OCI-LY3 (cell line): ENCODE measurements around the gene TMEM100.

Experiments
- H2AFZ ChIP-seq: fragments of 200-600, 300-600 bp; shearing (Covaris generic); 2 replicates; pipeline ENCODE4 v1.6.0; 2014; ENCODE audit warnings: antibody characterized with exemption, low read depth, low read length
- H3K27ac ChIP-seq: fragments of 200-600, 300-600 bp; sonication (generic); 2 replicates; pipeline ENCODE4 v1.5.1; 2014; ENCODE audit warnings: mild to moderate bottlenecking, low read length, moderate library complexity, mixed read lengths
- H3K27me3 ChIP-seq: fragments of 200-600, 300-600 bp; sonication (generic); 2 replicates; pipeline ENCODE4 v1.6.1; 2014; ENCODE audit warnings: low read depth, low read length, mixed read lengths
- H3K36me3 ChIP-seq: fragments of 200-600, 300-600 bp; sonication (generic); replicated peaks from 2 replicates; pipeline ENCODE3; 2014; ENCODE audit warnings: low read depth, low read length, mixed read lengths
- H3K4me1 ChIP-seq: fragments of 300-600, 200-600 bp; sonication (generic); 2 replicates; pipeline ENCODE4 v1.6.1; 2014; ENCODE audit warnings: low read length, mixed read lengths
- H3K4me2 ChIP-seq: fragments of 200-600, 300-600 bp; sonication (generic); 2 replicates; pipeline ENCODE4 v1.6.1; 2014; ENCODE audit warnings: low read length, mixed read lengths
- H3K4me3 ChIP-seq: fragments of 300-600, 200-600 bp; sonication (generic); 2 replicates; pipeline ENCODE4 v1.5.1; 2014; ENCODE audit warnings: antibody characterized with exemption, mild to moderate bottlenecking, low read length, moderate library complexity
- H3K79me2 ChIP-seq: fragments of 300-600, 200-600 bp; shearing (Covaris generic); 2 replicates; pipeline ENCODE4 v1.6.1; 2014; ENCODE audit warnings: mild to moderate bottlenecking, low read length, mixed read lengths
- H3K9ac ChIP-seq: fragments of 300-600, 200-600 bp; shearing (Covaris generic); 2 replicates; pipeline ENCODE4 v1.6.0; 2014; ENCODE audit warnings: mild to moderate bottlenecking, low read length, moderate library complexity
- H3K9me3 ChIP-seq: fragments of 200-600, 300-600 bp; shearing (Covaris generic); 2 replicates; pipeline ENCODE4 v1.6.1; 2014; ENCODE audit warnings: low read length, mixed read lengths; ENCODE audit not compliant: insufficient read depth
- H4K20me1 ChIP-seq: fragments of 200-600, 300-600 bp; sonication (generic); 2 replicates; pipeline ENCODE4 v1.6.1; 2016; ENCODE audit warnings: low read length, mixed read lengths; ENCODE audit not compliant: insufficient read depth
- EZH2phosphoT487 ChIP-seq: fragments of 200-600 bp; shearing (Covaris generic); IDR thresholded peaks from 2 replicates; pipeline ENCODE4 v1.6.1; 2018; ENCODE audit warnings: antibody characterized with exemption, mixed run types, low read depth
- TF ChIP-seq, protein P1 (sequence below): fragments of 200-600, 300-600 bp; sonication (generic); IDR thresholded peaks from 2 replicates; pipeline ENCODE4 v1.5.1; 2014; ENCODE audit warnings: antibody characterized with exemption, low read length, low read depth

TMEM100 gene

GRCh38 chr17:55717898-55718735 is 4.5 kb downstream of the TMEM100 start:
- Histone ChIP-seq H3K79me2 (no peaks in the 10 kb centered on the region), H3K9me3 (no peaks in the 10 kb centered on the region), H3K9ac (no peak overlapping the region), H3K4me2 (no peak overlapping the region), H3K36me3 (no peaks in the 10 kb centered on the region), H3K27ac (no peak overlapping the region), H2AFZ (no peak overlapping the region), H4K20me1 (no peaks in the 10 kb centered on the region), H3K27me3 (peaks cover 38% of the 10 kb centered on the region), H3K4me1 (no peaks in the 10 kb centered on the region), H3K4me3 (no peak overlapping the region)
- TF ChIP-seq, protein P1, sequence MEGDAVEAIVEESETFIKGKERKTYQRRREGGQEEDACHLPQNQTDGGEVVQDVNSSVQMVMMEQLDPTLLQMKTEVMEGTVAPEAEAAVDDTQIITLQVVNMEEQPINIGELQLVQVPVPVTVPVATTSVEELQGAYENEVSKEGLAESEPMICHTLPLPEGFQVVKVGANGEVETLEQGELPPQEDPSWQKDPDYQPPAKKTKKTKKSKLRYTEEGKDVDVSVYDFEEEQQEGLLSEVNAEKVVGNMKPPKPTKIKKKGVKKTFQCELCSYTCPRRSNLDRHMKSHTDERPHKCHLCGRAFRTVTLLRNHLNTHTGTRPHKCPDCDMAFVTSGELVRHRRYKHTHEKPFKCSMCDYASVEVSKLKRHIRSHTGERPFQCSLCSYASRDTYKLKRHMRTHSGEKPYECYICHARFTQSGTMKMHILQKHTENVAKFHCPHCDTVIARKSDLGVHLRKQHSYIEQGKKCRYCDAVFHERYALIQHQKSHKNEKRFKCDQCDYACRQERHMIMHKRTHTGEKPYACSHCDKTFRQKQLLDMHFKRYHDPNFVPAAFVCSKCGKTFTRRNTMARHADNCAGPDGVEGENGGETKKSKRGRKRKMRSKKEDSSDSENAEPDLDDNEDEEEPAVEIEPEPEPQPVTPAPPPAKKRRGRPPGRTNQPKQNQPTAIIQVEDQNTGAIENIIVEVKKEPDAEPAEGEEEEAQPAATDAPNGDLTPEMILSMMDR = peak; percentile 85
- TF ChIP-seq EZH2phosphoT487 = no peak

GRCh38 chr17:55717432-55717831 is 5.2 kb downstream of the TMEM100 start:
- TF ChIP-seq, protein P1 = no peak
- no peak for TF ChIP-seq EZH2phosphoT487
- Histone ChIP-seq H3K9ac (no peak overlapping the region), H3K4me3 (no peak overlapping the region), H4K20me1 (no peaks in the 10 kb centered on the region), H3K36me3 (no peaks in the 10 kb centered on the region), H3K4me2 (no peak overlapping the region), H3K79me2 (no peaks in the 10 kb centered on the region), H3K4me1 (no peaks in the 10 kb centered on the region), H3K27me3 (peaks cover 32% of the 10 kb centered on the region), H3K9me3 (no peaks in the 10 kb centered on the region), H2AFZ (no peak overlapping the region), H3K27ac (no peak overlapping the region)

- Histone ChIP-seq H2AFZ (no peak overlapping the region), H3K4me3 (no peak overlapping the region), H3K79me2 (no peaks in the 10 kb centered on the region), H3K9me3 (no peaks in the 10 kb centered on the region), H3K4me2 (no peak overlapping the region), H3K27ac (no peak overlapping the region), H3K9ac (no peak overlapping the region), H3K36me3 (no peaks in the 10 kb centered on the region), H3K27me3 (peaks cover 6% of the 10 kb centered on the region; the same call in 1 of the 2 replicates), H4K20me1 (no peaks in the 10 kb centered on the region), H3K4me1 (no peaks in the 10 kb centered on the region)
- TF ChIP-seq EZH2phosphoT487 = no peak
- TF ChIP-seq, protein P1 = no peak
These were observed 11.7 kb downstream of the TMEM100 start for GRCh38 chr17:55710829-55711496.

DNA sequence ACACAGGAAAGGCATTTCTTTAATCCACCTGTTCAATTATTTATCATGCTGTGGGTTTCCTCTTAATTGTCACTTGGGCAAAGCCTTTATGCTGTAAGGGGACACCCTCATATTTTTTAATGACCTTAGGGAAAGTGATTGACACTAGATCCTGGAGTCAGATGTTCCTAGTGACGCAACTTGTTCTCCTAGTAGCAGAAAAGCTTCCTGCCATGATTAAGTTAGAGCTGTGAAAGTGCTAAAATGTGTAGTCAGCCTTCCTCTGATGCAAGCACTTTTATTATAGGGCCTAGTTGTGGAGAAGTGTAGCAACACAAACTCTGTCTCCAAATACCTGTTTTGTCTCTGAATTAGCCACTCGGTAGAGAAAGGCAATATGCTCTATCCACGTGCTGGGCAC is 12.3 kb downstream of the TMEM100 start:
- Histone ChIP-seq H3K9ac (no peak overlapping the region), H4K20me1 (no peaks in the 10 kb centered on the region), H2AFZ (no peak overlapping the region), H3K4me1 (no peaks in the 10 kb centered on the region), H3K27me3 (peaks cover 6% of the 10 kb centered on the region; the same call in 1 of the 2 replicates), H3K4me2 (no peak overlapping the region), H3K9me3 (no peaks in the 10 kb centered on the region), H3K27ac (no peak overlapping the region), H3K79me2 (no peaks in the 10 kb centered on the region), H3K36me3 (no peaks in the 10 kb centered on the region), H3K4me3 (no peak overlapping the region)
- TF ChIP-seq, protein P1 = no peak
- no peak for TF ChIP-seq EZH2phosphoT487
